B cell (primary cell): Measurements from ENCODE around the gene GCSAML. TPM values are rescaled to one million over a fixed set of nuclear protein-coding genes. Genes with fewer than 3 reads are reported as not detected.
A peak's percentile ranks its signal among the peaks of the same experiment; 100 is the strongest.

Experiments
- ATAC-seq: fragments of 200-7000 bp; cut with Tn5 transposase; one replicate; pipeline ENCODE4 v1.10.0; 2021; ENCODE audit warnings: low read depth, mild to moderate bottlenecking, moderate number of reproducible peaks, moderate library complexity
- CTCF ChIA-PET: fragments of 350-600 bp; sonication (Branson Sonifier 250); formaldehyde crosslinking; loops from one replicate; lab custom pipeline; 2021; ENCODE audit warnings: antibody characterized with exemption, inconsistent platforms; lab: Charles Lee
- POLR2A ChIA-PET: fragments of 350-600 bp; sonication (Branson Sonifier 250); formaldehyde crosslinking; loops from one replicate; lab custom pipeline; 2021; ENCODE audit warnings: antibody characterized with exemption; lab: Charles Lee
- DNase-seq: peaks from one replicate; pipeline ENCODE4 v3.0.0; 2013
- H2AFZ ChIP-seq: 2 replicates; pipeline ENCODE4 v1.6.1; 2012; ENCODE audit warnings: mild to moderate bottlenecking, low read depth, low read length; ENCODE audit not compliant: insufficient read depth, poor library complexity, severe bottlenecking
- H3K27ac ChIP-seq, 2 donors: 1 replicate in 1 of 2; 2 replicates in 1 of 2; pipeline ENCODE4 v1.5.1; 2012 to 2013; ENCODE audit warnings: low read length in 2 of 2, mild to moderate bottlenecking in 2 of 2, moderate library complexity in 1 of 2
- H3K27me3 ChIP-seq, 4 experiments: fragments of 200-600 bp in 1 of 4; sonication (generic) in 1 of 4; replicated peaks in 1 of 4; 1 replicate in 2 of 4; 2 replicates in 2 of 4; pipeline versions ENCODE4 v1.6.1 to v1.7.0; 2013 to 2016; ENCODE audit warnings: low read length in 3 of 4, mild to moderate bottlenecking in 2 of 4, mixed read lengths in 1 of 4, moderate library complexity in 1 of 4; ENCODE audit not compliant: insufficient read depth in 4 of 4, control insufficient read depth in 3 of 4; ENCODE audit errors: control extremely low read depth in 1 of 4
- H3K36me3 ChIP-seq, 2 experiments: replicated peaks in 1 of 2; 1 replicate in 1 of 2; 2 replicates in 1 of 2; pipeline versions ENCODE4 v1.6.1 to v1.7.1; 2013; ENCODE audit warnings: low read length in 1 of 2; ENCODE audit not compliant: insufficient read depth in 2 of 2, control insufficient read depth in 1 of 2; ENCODE audit errors: control extremely low read depth in 1 of 2, extremely low read depth in 1 of 2
- H3K4me1 ChIP-seq, 2 donors: fragments of 200-600 bp in 1 of 2; sonication (generic) in 1 of 2; 1 replicate in 1 of 2; 2 replicates in 1 of 2; pipeline versions ENCODE4 v1.5.1 to v1.6.1; 2013 to 2017; ENCODE audit warnings: low read length in 2 of 2; ENCODE audit not compliant: control insufficient read depth in 2 of 2, insufficient read depth in 2 of 2
- H3K4me2 ChIP-seq: replicated peaks from 2 replicates; pipeline ENCODE3; 2012; ENCODE audit warnings: mild to moderate bottlenecking, low read depth, low read length; ENCODE audit not compliant: poor library complexity, severe bottlenecking
- H3K4me3 ChIP-seq, 5 experiments: fragments of 200-600 bp in 1 of 5; sonication (generic) in 1 of 5; 1 replicate in 3 of 5; 2 replicates in 2 of 5; pipeline versions ENCODE4 v1.5.1 to v1.7.0; 2011 to 2016; ENCODE audit warnings: low read length in 4 of 5, mild to moderate bottlenecking in 4 of 5, low read depth in 2 of 5, control low read depth in 1 of 5, moderate library complexity in 1 of 5; ENCODE audit not compliant: insufficient read depth in 1 of 5; ENCODE audit errors: control extremely low read depth in 1 of 5, extremely low read depth in 1 of 5
- H3K79me2 ChIP-seq: fragments of 200-600 bp; sonication (generic); one replicate; pipeline ENCODE4 v1.6.0; 2016; ENCODE audit warnings: low read length; ENCODE audit not compliant: control insufficient read depth, insufficient read depth
- H3K9ac ChIP-seq: fragments of 200-600 bp; sonication (generic); 2 replicates; pipeline ENCODE4 v1.6.1; 2017; ENCODE audit warnings: mild to moderate bottlenecking, low read length, moderate library complexity
- H3K9me3 ChIP-seq, 3 donors: one replicate each; pipeline versions ENCODE4 v1.6.1 to v1.7.1; 2013; ENCODE audit warnings: low read length in 2 of 3; ENCODE audit not compliant: control insufficient read depth in 2 of 3, insufficient read depth in 1 of 3; ENCODE audit errors: control extremely low read depth in 1 of 3
- H4K20me1 ChIP-seq: 2 replicates; pipeline ENCODE4 v1.6.0; 2012; ENCODE audit warnings: mild to moderate bottlenecking, low read length; ENCODE audit not compliant: insufficient read depth, control insufficient read depth, poor library complexity, severe bottlenecking
- H3K27ac Mint-ChIP-seq: one replicate; pipeline ENCODE4 v1.8.0; 2021; ENCODE audit warnings: mixed read lengths
- H3K27me3 Mint-ChIP-seq: one replicate; pipeline ENCODE4 v1.8.0; 2021; ENCODE audit warnings: mixed read lengths
- H3K4me1 Mint-ChIP-seq: one replicate; pipeline ENCODE4 v1.8.0; 2021; ENCODE audit warnings: mixed read lengths
- H3K4me3 Mint-ChIP-seq: one replicate; pipeline ENCODE4 v1.8.0; 2021; ENCODE audit warnings: mixed read lengths
- H3K9me3 Mint-ChIP-seq: one replicate; pipeline ENCODE4 v1.8.0; 2022; ENCODE audit warnings: mixed read lengths; ENCODE audit not compliant: insufficient read depth
- CTCF ChIP-seq: fragments of 200-600 bp; IDR thresholded peaks from one replicate; pipeline ENCODE4 v1.8.0; 2022; ENCODE audit warnings: antibody characterized with exemption, mild to moderate bottlenecking
- EZH2 ChIP-seq: IDR thresholded peaks from 2 replicates; pipeline ENCODE4 v1.6.1; 2012; ENCODE audit warnings: borderline replicate concordance, low read depth, mild to moderate bottlenecking, moderate library complexity, low read length; ENCODE audit not compliant: insufficient read depth, poor library complexity, severe bottlenecking
- WGBS: methylation state at CpG from one replicate; pipeline ENCODE4 v1.1.5; 2013; ENCODE audit warnings: missing lambda C conversion rate; ENCODE audit not compliant: insufficient coverage; 5-methylcytosine and 5-hydroxymethylcytosine counted together
- intact Hi-C: fragments of 100-400 bp; cut with micrococcal nuclease; formaldehyde crosslinking; loops from one replicate; pipeline ENCODE4 v1.10.0; 2022
- polyA minus RNA-seq: library from RNA; depleted of rRNA, polyadenylated mRNA; stranded (reverse); fragments of >200 nt; gene quantifications from 2 replicates; pipeline ENCODE4 v1.2.3, GENCODE V29; 2012
- polyA plus RNA-seq: library from polyadenylated mRNA; depleted of rRNA; stranded (reverse); fragments of >200 nt; gene quantifications from 2 replicates; pipeline ENCODE4 v1.2.3, GENCODE V29; 2012
- total RNA-seq, 2 donors: library from RNA; stranded (reverse); fragments of 120-200 nt in 1 of 2; gene quantifications; 1 replicate in 1 of 2; 2 replicates in 1 of 2; pipeline versions ENCODE4 v1.2.3 to v1.2.4, GENCODE V29; 2013 to 2022

GCSAML gene
- not detected in 2 replicates for total RNA-seq
- 0.26 TPM for total RNA-seq (2013)
- 0.04 TPM in 1 of 2 replicates, not detected in the other for polyA plus RNA-seq
- polyA minus RNA-seq: 0.07 TPM in 1 of 2 replicates, not detected in the other

GRCh38 chr1:247548769-247549182 lies at the start of gene GCSAML:
Gene GCSAML, plus strand, starts transcription at chr1:247549134. Its CDS starts 58 bp downstream, at chr1:247549192.
- Histone ChIP-seq H2AFZ (peak within 1 kb of the TSS; percentile 31), H3K4me2 (no peak within 1 kb of the TSS), H3K4me3 (no peak within 1 kb of the TSS), H3K9me3 (no peaks in the 10 kb centered on the region), H3K9ac (no peak within 1 kb of the TSS), H3K27ac (no peak within 1 kb of the TSS), H3K27me3 (peaks cover 0 to 6% (median 0%) of the 10 kb centered on the region in 4 experiments), H3K36me3 (no peaks in the 10 kb centered on the region), H3K4me1 (peaks cover 3 to 6% of the 10 kb centered on the region in 2 donors), H3K79me2 (no peaks in the 10 kb centered on the region), H4K20me1 (no peaks in the 10 kb centered on the region)
- TF ChIP-seq EZH2: no peak
- no peak for TF ChIP-seq CTCF
- intact Hi-C loops: no loop called here
- 18% methylated on average over 3 of the region's 13 CpGs for WGBS
- no peaks in the 10 kb centered on the region for H3K9me3 Mint-ChIP-seq
- H3K27me3 Mint-ChIP-seq: peaks cover 18% of the 10 kb centered on the region
- H3K4me3 Mint-ChIP-seq: no peak within 1 kb of the TSS
- H3K4me1 Mint-ChIP-seq: peaks cover 6% of the 10 kb centered on the region
- no peak for DNase-seq
- ChIA-PET POLR2A (no interaction called here), CTCF (no interaction called here)
- ATAC-seq: no peak
- H3K27ac Mint-ChIP-seq: no peak within 1 kb of the TSS

GRCh38 chr1:247500865-247501264 lies 48.1 kb upstream of the GCSAML start:
- ChIA-PET CTCF (no interaction called here), POLR2A (no interaction called here)
- Mint-ChIP-seq H3K27me3 (peaks cover 11% of the 10 kb centered on the region), H3K9me3 (no peaks in the 10 kb centered on the region), H3K4me3 (no peak overlapping the region), H3K4me1 (no peaks in the 10 kb centered on the region), H3K27ac (no peak overlapping the region)
- H2AFZ ChIP-seq: no peak overlapping the region
- no peak for TF ChIP-seq CTCF
- TF ChIP-seq EZH2: no peak
- ATAC-seq (no peak), DNase-seq (no peak)
- H3K9ac ChIP-seq: no peak overlapping the region
- no peaks in the 10 kb centered on the region for H4K20me1 ChIP-seq
- H3K4me2 ChIP-seq: no peak overlapping the region
- H3K4me1 ChIP-seq: no peaks in the 10 kb centered on the region
- intact Hi-C loops: no loop called here
- no CpG with 5 or more reads among the region's 3 CpGs for WGBS
- H3K9me3 ChIP-seq: no peaks in the 10 kb centered on the region
- no peaks in the 10 kb centered on the region for H3K36me3 ChIP-seq
- no peaks in the 10 kb centered on the region for H3K79me2 ChIP-seq
- H3K4me3 ChIP-seq: no peak overlapping the region
- H3K27ac ChIP-seq: no peak overlapping the region
- no peaks in the 10 kb centered on the region for H3K27me3 ChIP-seq
